ENCODE results near the gene MYO3B.
"Not testable (repeated sequence)": the region's sequence is repeated elsewhere in the genome, so short reads cannot be mapped to it uniquely, and the experiment has no call there.

MYO3B gene

GRCh38 chr2:170605862-170606261, 427.9 kb downstream of the MYO3B start:
- DNase-seq (ENCODE audit: low read depth, low spot score) = no peak

DNA sequence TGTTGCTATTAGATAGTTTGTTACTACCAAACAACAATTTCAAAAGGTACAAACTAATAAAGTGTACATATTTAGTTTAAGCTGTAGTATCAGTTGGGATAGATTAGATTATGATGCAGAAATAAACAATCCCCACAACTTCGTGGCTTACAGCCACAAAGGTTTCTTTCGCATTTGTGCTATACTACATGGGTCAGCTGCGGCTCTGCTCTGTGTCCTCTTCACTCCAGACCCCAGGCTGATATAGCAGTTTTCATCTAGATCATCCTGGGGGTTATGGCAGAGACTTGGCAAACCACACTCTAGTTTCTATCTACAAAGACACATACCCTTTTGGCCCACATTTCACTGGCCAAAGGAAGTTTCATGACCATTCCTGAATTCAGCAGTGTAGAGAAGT, 429.2 kb downstream of the MYO3B start:
- no peak for DNase-seq (ENCODE audit: low read depth, low spot score)

DNA sequence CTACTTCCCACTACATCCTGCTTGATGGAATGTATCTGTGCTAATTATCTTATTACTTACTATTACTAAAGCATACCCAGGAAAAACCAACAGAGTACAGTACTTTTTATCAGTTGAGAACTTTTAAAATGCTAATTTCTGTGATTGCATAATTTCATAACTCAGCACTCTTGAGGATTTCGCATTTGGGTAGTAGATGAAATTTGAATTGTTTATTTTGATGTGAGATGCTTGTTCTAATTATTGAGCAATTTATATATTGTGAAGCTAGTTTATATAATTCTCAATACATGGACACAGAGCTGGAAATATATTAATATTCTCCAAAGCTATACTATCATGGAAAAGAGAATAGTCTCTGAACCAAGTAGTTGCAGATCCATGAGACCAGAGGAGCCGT, 432.7 kb downstream of the MYO3B start:
- DNase-seq (ENCODE audit: low read depth, low spot score) = no peak

DNA sequence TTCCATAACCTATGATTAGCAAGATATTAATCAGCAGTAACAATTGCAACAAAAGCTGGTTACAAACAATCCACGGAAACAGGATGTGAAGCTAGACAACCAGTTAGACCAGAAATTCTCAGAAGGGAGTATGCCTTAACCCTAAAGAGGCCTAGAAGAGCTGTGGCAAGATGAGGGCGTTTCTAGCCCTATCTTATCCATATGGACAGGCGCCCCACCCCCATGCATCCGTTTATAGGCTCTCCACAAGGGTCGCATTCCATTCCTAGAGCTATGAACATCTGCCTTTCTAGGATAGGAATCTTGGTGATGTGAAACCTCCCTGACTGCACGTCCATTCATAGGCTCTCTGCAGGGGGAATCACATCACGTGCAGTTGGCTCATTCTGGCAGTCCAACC, 441.0 kb downstream of the MYO3B start:
- DNase-seq (ENCODE audit: low read depth, low spot score) = not testable (repeated sequence)

- not testable (repeated sequence) for DNase-seq (ENCODE audit: low read depth, low spot score)
Observed at GRCh38 chr2:170635094-170635493, 457.1 kb downstream of the MYO3B start.

- DNase-seq (ENCODE audit: low read depth, low spot score) = no peak
Observed at GRCh38 chr2:170639635-170640034, 461.7 kb downstream of the MYO3B start.

GRCh38 chr2:170641961-170642360, 464.0 kb downstream of the MYO3B start:
- DNase-seq (ENCODE audit: low read depth, low spot score) = no peak

DNA sequence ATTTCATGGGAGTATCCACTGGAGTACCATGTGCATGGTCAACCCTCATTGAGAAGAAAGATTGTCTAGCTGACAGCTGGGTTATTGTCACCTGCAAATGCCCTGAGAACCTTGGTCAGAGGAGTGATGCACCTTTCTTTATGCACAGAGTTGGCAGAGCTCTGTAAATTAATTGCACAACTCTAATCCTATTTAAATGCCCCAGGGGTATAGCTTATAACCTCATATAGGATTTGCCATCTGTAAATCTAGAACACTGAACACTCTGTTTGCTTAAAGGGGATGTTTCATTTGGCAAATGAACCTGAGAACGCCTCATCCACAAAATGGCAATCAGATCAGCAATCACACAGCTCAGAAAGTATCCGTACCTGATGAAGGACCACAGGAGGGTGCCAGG, 465.4 kb downstream of the MYO3B start:
- DNase-seq (ENCODE audit: low read depth, low spot score) = no peak

- DNase-seq (ENCODE audit: low read depth, low spot score) = no peak
Observed at GRCh38 chr2:170647741-170648436, 469.9 kb downstream of the MYO3B start.

DNA sequence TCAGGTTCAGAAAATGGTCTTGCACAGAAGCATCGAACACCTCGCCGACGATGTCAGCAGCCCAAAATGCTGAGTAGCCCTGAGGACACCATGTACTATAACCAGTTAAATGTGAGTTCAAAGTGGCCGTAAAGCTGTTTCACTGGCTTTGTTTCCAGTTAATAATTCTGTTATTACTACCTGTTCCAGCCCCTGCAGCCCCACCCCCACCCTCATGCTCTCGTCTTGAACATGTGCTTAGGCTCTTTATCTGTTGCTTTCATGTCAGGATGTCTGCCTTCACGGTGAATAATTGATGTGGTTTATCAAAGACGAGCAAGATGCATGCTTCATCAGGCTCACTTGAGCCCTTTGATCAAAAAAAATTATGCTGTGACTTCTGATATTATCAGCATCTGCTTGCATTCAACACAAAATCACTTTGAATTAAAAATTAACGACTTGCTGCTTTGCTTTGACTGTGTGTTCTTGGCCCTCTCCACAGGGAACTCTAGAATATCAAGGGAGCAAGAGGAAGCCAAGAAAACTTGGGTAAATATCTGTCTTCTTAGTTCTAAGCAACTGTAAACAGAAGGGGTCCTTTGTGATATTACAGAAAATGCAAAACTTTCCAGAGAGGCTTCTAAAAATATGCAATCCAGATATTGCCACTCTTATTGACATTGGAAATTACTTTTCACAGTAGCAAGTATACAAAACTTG, 473.8 kb downstream of the MYO3B start:
- no peak for DNase-seq (ENCODE audit: low read depth, low spot score)

DNA sequence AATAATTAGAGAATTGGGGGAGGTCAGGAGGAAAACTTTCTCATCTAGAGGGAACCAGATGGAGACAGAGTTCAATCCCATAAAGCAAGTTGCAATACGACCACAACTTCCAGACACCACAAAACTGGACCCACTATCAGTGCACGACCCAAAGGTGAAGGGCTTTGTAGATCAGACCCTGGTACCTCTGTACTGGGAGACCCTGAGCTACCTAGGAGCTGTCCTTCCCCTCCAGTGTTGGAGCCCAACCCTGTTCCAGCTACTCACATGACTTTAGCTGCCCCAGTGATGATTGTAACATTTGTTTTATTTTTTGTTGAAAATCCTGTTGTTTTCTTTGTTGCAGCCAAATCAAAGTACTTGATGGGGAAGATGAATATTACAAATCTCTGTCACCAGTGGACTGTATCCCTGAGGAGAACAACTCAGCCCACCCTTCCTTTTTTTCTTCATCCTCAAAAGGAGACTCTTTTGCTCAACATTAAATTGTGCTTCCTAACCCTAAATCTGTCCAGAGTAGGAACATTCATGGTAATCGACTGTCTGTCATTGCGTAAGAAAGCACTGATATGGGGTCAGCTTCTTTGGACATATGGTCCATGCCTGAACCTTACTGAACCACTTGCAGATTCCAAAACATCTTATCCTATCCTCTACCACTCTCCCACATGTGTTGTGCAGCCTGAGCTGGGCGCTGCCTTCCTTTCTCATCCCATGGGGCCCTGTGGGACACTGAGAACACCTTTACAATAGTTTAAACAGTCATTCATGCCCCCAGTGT, 474.9 kb downstream of the MYO3B start:
- DNase-seq (ENCODE audit: low read depth, low spot score) = no peak

DNA sequence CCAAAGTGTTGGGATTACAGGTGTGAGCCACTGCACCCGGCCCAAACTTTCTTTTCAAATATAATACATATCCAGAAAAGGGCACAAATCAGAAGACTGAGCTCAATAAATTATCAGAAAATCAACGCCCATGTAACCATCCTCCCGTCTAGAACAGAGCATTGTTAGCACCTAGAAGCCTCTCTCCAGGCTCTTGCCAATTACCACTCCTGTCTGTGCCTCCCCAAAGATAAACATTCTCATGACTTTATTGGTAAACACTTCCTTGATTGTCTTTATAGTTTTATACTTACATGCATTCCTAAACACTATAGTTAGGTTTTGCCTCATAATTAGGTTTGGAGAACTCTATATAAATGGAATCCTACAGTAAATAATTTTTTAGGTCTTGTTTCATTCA, 478.7 kb downstream of the MYO3B start:
- DNase-seq (ENCODE audit: low read depth, low spot score) = no peak

DNA sequence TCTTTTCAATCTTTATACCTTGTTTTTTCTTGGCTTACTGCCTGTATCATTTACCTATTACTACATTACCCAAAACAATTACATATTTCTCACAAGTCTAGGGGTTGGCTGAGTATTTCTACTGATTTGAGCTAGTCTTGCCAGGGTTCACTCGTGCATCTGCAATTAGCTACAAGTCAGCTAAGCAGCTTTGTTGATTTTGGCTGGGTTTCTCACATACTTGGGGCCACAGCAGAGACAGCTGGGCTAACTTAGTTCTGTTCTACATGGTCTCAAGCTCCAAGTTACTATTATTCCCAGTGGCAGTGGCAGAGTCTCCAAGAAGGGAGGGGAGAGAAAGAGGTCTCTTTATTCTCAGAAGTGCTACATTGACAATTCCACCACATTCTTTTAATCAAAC, 482.5 kb downstream of the MYO3B start:
- peak; percentile 86 for DNase-seq (ENCODE audit: low read depth, low spot score)

DNA sequence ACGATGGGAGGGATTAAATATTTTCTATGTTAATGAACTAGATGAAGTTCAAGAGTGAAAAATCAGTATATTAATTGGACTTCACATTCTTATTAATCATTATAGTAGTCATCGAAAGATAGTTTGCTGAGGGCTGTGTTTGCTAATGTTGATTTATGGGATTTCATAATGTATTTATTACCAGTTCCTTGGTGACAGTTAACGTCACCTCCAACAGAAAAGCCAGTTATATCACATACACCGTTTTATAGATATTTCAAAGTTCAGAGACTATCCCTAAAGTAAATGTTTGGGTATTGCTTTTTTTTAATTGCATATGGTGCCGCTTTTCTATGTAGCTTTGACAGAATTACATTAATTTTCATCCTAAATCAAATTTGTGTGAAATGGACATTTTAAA, 487.8 kb downstream of the MYO3B start:
- no peak for DNase-seq (ENCODE audit: low read depth, low spot score)

- no peak for DNase-seq (ENCODE audit: low read depth, low spot score)
Observed at GRCh38 chr2:170669909-170670308, 492.0 kb downstream of the MYO3B start.

DNA sequence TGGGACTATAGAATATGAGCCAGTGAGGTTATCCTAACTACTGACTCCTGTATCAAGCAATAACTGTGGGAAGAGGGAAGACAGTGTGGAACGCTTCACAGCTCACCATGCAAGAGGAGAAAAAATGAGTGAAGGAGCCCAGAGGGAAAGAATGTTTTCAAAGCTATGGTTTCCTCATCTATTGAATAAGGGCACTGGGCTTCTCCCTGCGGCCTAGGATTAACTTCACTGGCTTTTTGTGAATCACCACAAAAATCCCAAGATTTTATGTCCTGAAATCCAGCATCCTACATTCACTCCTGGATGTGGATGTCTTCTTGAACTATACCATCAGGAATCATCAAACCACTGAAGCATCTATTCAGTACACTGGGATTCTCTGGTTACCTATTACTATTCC, 492.7 kb downstream of the MYO3B start:
- no peak for DNase-seq (ENCODE audit: low read depth, low spot score)

- no peak for DNase-seq (ENCODE audit: low read depth, low spot score)
Observed at GRCh38 chr2:170671079-170671478, 493.1 kb downstream of the MYO3B start.

DNA sequence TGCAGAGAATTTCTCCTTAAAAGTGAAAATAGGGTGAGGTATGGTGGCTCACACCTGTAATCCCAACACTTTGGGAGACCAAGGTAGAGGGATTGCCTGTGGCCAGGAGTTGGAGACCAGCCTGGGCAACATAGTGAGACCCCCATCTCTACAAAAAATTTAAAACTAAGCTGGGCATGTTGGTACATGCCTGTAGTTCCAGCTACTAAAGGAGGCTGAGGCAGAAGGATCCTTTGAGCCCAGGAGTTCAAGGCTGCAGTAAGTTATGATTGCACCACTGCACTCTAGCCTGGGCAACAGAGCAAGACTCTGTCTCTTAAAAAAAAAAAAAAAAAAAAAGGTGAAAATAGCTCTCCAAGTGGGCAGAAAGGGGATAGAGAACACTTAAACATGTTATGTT, 496.3 kb downstream of the MYO3B start:
- not testable (repeated sequence) for DNase-seq (ENCODE audit: low read depth, low spot score)

DNA sequence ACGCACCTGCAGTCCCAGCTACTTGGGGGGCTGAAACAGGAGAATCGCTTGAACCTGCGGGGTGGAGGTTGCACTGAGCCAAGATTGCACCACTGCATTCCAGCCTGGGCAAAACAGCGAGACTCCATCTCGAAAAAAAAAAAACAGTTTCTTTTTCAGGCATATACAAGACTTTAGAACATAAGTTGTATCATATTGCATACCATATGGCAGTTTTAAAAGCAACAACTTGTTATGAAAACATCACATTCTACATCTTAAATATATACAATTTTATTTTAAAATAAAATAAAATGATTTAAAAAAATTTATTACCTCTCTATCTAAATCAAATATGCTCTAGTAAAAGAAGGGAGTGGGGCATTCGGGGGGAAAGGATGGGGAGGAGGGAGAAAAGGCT, 497.8 kb downstream of the MYO3B start:
- no peak for DNase-seq (ENCODE audit: low read depth, low spot score)

DNA sequence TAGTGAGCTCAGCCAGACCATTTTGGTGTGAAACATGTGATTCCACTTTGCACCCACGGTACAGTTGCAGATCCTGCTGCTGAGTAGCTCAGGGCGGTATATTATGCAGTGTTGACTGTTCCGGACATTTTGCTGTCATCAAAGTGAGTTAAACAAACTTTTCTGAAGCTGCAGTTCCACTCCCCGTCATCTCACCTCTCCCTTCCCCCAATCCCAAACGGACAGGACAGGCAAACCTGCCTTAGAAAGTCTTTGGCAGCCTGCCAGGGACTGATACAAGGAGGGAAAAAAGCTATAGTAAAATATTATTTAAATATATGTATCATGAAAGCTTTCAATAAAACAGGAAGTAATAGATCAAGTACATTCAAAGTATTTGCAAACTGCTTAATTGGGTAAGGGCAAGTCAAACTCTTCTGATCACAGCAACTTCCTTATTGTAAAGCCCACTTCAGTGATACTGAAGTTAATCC, 501.7 kb downstream of the MYO3B start:
- DNase-seq (ENCODE audit: low read depth, low spot score) = no peak

DNA sequence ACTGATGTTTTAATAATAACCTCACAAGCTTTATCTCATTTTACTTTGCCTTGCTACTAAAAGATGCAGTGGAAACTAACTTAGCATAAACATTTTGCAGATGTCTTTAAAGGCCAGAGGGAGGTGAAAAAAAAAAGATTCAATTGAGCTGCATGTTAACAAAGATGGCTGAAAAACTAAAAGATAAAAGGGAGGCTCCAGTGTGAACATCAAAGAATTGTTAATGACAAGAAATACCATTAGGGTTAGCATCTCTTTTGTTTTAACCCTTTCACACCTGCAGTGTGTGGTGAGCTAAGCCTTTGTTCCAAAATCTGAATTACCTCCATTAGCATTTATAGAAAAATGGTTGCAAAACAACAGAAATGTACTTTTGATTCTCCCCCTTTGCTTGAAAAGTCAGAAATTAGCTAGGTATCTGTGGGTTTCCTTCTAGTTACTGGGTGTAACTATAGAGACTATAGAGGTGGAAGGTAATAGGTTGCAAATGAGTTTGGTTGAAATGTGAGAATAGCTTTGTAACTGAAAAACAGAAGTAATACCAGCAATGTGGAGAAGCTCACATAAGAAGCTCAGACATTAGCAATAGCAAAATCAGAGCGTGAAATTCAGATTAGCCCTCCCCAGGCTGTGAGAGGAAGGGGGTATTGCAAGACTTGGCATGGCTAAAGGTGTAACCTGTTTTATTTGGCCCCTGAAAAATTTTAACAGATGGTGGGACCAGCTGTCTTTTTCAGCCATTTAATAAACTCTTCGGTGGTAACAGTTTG, 502.4 kb downstream of the MYO3B start:
- DNase-seq (ENCODE audit: low read depth, low spot score) = no peak

- no peak for DNase-seq (ENCODE audit: low read depth, low spot score)
Observed at GRCh38 chr2:170681311-170681710, 503.4 kb downstream of the MYO3B start.

Measured in astrocyte of the hippocampus (primary cell).